Mesothelial cell of epicardium (in vitro differentiated cells): Measurements from ENCODE around the gene PRDM16. TPM values are rescaled to one million over a fixed set of nuclear protein-coding genes. Genes with fewer than 3 reads are reported as not detected.

Source experiments
- DNase-seq, 2 experiments: peaks; one replicate each; pipeline ENCODE4 v3.0.0; 2021; ENCODE audit warnings: low spot score in 2 of 2; ENCODE audit not compliant: unreplicated experiment in 2 of 2
- H3K27ac Mint-ChIP-seq: 2 replicates; pipeline ENCODE4 v1.8.0; 2021; ENCODE audit warnings: mixed read lengths
- H3K27me3 Mint-ChIP-seq: 2 replicates; pipeline ENCODE4 v1.8.0; 2021; ENCODE audit warnings: low read depth, mixed read lengths
- H3K36me3 Mint-ChIP-seq: 2 replicates; pipeline ENCODE4 v1.8.0; 2021; ENCODE audit warnings: mixed read lengths
- H3K4me1 Mint-ChIP-seq: 2 replicates; pipeline ENCODE4 v1.8.0; 2021; ENCODE audit warnings: mixed read lengths
- H3K4me3 Mint-ChIP-seq: 2 replicates; pipeline ENCODE4 v1.8.0; 2021; ENCODE audit warnings: mild to moderate bottlenecking, moderate library complexity, mixed read lengths
- H3K9me3 Mint-ChIP-seq: 2 replicates; pipeline ENCODE4 v1.8.0; 2021; ENCODE audit warnings: mixed read lengths
- CTCF ChIP-seq: fragments of 200-600 bp; sonication (generic); IDR thresholded peaks from one replicate; pipeline ENCODE4 v1.5.0; 2021; ENCODE audit warnings: antibody characterized with exemption; ENCODE audit not compliant: unreplicated experiment
- total RNA-seq: library from RNA; stranded (reverse); gene quantifications from 3 replicates; pipeline ENCODE4 v1.2.1, GENCODE V29; 2021

The PRDM16 gene
- total RNA-seq, 1 donor from 2014 or later: 1.4 TPM

- no peak overlapping the region for H3K27ac Mint-ChIP-seq
- H3K36me3 Mint-ChIP-seq: no peaks in the 10 kb centered on the region
- DNase-seq: no peak
- no peak for TF ChIP-seq CTCF
- no peak overlapping the region for H3K4me3 Mint-ChIP-seq
- peaks cover 20% of the 10 kb centered on the region for H3K27me3 Mint-ChIP-seq
- no peaks in the 10 kb centered on the region for H3K4me1 Mint-ChIP-seq
- H3K9me3 Mint-ChIP-seq: no peaks in the 10 kb centered on the region
Observed at GRCh38 chr1:3030663-3031381, 38.2 kb upstream of the PRDM16 start.

- Mint-ChIP-seq H3K4me1 (no peaks in the 10 kb centered on the region), H3K9me3 (no peaks in the 10 kb centered on the region), H3K27ac (no peak overlapping the region), H3K36me3 (no peaks in the 10 kb centered on the region), H3K4me3 (no peak overlapping the region), H3K27me3 (peaks cover 25% of the 10 kb centered on the region)
- DNase-seq: peak in 1 of 2 experiments; percentile 33
- TF ChIP-seq CTCF: no peak
Observed at GRCh38 chr1:3031401-3032221, 37.4 kb upstream of the PRDM16 start.

- Mint-ChIP-seq H3K4me1 (no peaks in the 10 kb centered on the region), H3K9me3 (no peaks in the 10 kb centered on the region), H3K4me3 (no peak overlapping the region), H3K27me3 (peaks cover 26% of the 10 kb centered on the region), H3K36me3 (no peaks in the 10 kb centered on the region), H3K27ac (no peak overlapping the region)
- no peak for TF ChIP-seq CTCF
- DNase-seq: peak in 1 of 2 experiments; percentile 35
Observed at GRCh38 chr1:3032371-3033039, 36.5 kb upstream of the PRDM16 start.

GRCh38 chr1:3033040-3033789, 35.8 kb upstream of the PRDM16 start:
- peak in 1 of 2 experiments; percentile 28 for DNase-seq
- Mint-ChIP-seq H3K4me3 (no peak overlapping the region), H3K27ac (no peak overlapping the region), H3K4me1 (no peaks in the 10 kb centered on the region), H3K9me3 (no peaks in the 10 kb centered on the region), H3K36me3 (no peaks in the 10 kb centered on the region), H3K27me3 (peaks cover 26% of the 10 kb centered on the region)
- TF ChIP-seq CTCF: no peak

- no peak overlapping the region for H3K27ac Mint-ChIP-seq
- no peak overlapping the region for H3K4me3 Mint-ChIP-seq
- no peak for TF ChIP-seq CTCF
- DNase-seq: no peak
- H3K9me3 Mint-ChIP-seq: no peaks in the 10 kb centered on the region
- H3K27me3 Mint-ChIP-seq: peaks cover 26% of the 10 kb centered on the region
- H3K36me3 Mint-ChIP-seq: no peaks in the 10 kb centered on the region
- H3K4me1 Mint-ChIP-seq: no peaks in the 10 kb centered on the region
Observed at GRCh38 chr1:3033790-3034090, 35.3 kb upstream of the PRDM16 start.
